Activated T-cell treated with anti-CD3 and anti-CD28 coated beads, Interleukin-2, amount 50 U/mL, for 72 hours (primary cell): ENCODE data around the gene METTL2B. TPM values are rescaled to one million over a fixed set of nuclear protein-coding genes. Genes with fewer than 3 reads are reported as not detected.
"Not testable (repeated sequence)": the region's sequence is repeated elsewhere in the genome, so short reads cannot be mapped to it uniquely, and the experiment has no call there.

ENCODE experiments used
- ATAC-seq, 2 donors: fragments of 150-1000 bp; cut with Tn5 transposase; replicated peaks in 1 of 2; 2 replicates each; pipeline ENCODE4 v1.10.0; 2021; ENCODE audit warnings: moderate library complexity in 2 of 2, mild to moderate bottlenecking in 1 of 2
- DNase-seq, 2 donors: peaks; one replicate each; pipeline ENCODE4 v3.0.0; 2021 to 2022; ENCODE audit warnings: mixed read lengths in 1 of 2
- H3K27ac Mint-ChIP-seq: one replicate; pipeline ENCODE4 v1.8.0; 2022; ENCODE audit warnings: mild to moderate bottlenecking, moderate library complexity, mixed read lengths
- H3K27me3 Mint-ChIP-seq: one replicate; pipeline ENCODE4 v1.8.0; 2022; ENCODE audit warnings: low read depth, mixed read lengths
- H3K36me3 Mint-ChIP-seq, 2 donors: one replicate each; pipeline ENCODE4 v1.8.0; 2022; ENCODE audit warnings: mixed read lengths in 2 of 2, mild to moderate bottlenecking in 1 of 2; ENCODE audit not compliant: insufficient read depth in 2 of 2
- H3K4me1 Mint-ChIP-seq: one replicate; pipeline ENCODE4 v1.8.0; 2022; ENCODE audit warnings: low read depth, mixed read lengths
- H3K4me3 Mint-ChIP-seq, 2 donors: one replicate each; pipeline ENCODE4 v1.8.0; 2022; ENCODE audit warnings: mild to moderate bottlenecking in 2 of 2, mixed read lengths in 2 of 2, moderate library complexity in 2 of 2
- H3K9me3 Mint-ChIP-seq, 2 donors: one replicate each; pipeline ENCODE4 v1.8.0; 2022; ENCODE audit warnings: mixed read lengths in 2 of 2
- total RNA-seq, 2 donors: library from RNA; stranded (reverse); gene quantifications; one replicate each; pipeline ENCODE4 v1.2.3, GENCODE V29; 2022

METTL2B gene
- total RNA-seq, 2 donors from 2014 or later = 33.9 to 35.9 TPM

DNA sequence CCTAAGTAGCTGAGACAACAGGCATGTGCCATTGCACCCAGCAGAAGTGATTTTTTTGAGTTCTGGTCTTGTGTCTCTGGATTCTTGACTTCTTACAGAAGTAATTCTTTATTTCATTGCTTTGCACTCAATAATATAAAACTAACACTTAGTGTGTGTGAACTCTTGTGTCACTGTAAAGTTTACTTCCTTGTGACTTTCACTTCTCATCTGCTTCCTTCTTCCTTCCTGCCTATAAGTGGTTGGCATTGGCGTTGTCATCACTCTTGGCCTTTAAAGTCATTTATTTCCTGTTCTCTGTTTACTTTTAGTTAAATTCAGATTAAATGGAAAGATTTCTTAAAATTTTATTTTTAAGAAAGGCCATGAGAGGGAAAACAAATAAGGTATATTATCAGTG, 66.8 kb downstream of the METTL2B start:
- not testable (repeated sequence) for DNase-seq, H3K9me3 Mint-ChIP-seq, H3K4me3 Mint-ChIP-seq, H3K27ac Mint-ChIP-seq, ATAC-seq, H3K27me3 Mint-ChIP-seq
- Mint-ChIP-seq H3K36me3 (peaks cover 3 to 31% of the 10 kb centered on the region in 2 donors), H3K4me1 (peaks cover 22% of the 10 kb centered on the region)

DNA sequence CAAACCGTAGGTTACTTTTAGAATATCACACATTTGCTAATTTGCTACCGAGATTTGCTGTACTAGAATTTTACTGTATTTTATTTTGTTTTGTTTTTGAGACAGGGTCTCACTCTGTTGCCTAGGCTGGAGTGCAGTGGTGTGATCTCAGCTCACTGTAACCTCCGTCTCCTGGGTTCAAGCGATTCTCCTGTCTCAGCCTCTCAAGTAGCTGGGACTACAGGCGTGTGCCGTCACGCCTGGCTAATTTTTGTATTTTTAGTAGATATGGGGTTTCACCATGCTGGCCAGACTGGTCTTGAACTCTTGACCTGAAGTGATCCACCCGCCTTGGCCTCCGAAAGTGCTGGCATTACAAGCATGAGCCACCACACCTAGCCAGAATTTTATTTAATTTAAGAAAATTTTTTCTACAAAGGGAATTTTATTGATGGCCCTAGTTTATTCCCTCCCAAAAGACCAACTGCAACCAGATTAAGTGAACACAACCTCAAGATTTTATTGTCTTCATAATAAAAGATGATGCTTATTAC, 69.8 kb downstream of the METTL2B start:
- H3K36me3 Mint-ChIP-seq = peaks cover 1 to 23% of the 10 kb centered on the region in 2 donors
- H3K27me3 Mint-ChIP-seq, H3K27ac Mint-ChIP-seq, H3K9me3 Mint-ChIP-seq, DNase-seq, H3K4me3 Mint-ChIP-seq, ATAC-seq: not testable (repeated sequence)
- peaks cover 20% of the 10 kb centered on the region for H3K4me1 Mint-ChIP-seq

DNA sequence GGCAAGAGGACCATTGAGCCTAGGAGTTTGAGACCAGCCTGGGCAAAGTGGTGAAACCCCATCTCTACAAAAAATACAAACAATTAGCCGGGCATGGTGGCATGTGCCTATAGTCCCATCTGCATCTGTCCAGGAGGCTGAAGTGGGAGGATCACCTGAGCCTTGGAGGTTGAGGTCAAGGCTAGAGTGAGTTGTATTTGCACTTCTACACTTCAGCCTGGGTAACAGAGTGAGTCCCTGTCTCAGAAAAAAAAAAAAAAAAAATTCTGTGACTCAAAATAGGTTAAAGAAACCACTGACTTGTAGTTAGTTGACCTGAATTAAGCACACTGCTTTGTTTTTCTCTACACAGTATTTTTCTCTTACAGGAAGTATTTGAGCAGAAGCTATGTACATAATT, 74.4 kb downstream of the METTL2B start:
- DNase-seq = no peak
- Mint-ChIP-seq H3K4me1 (no peaks in the 10 kb centered on the region), H3K4me3 (no peak overlapping the region), H3K27me3 (no peaks in the 10 kb centered on the region), H3K27ac (no peak overlapping the region), H3K9me3 (no peaks in the 10 kb centered on the region), H3K36me3 (peaks cover 0 to 15% of the 10 kb centered on the region in 2 donors)
- peak in 1 of 2 donors; percentile 51 for ATAC-seq

DNA sequence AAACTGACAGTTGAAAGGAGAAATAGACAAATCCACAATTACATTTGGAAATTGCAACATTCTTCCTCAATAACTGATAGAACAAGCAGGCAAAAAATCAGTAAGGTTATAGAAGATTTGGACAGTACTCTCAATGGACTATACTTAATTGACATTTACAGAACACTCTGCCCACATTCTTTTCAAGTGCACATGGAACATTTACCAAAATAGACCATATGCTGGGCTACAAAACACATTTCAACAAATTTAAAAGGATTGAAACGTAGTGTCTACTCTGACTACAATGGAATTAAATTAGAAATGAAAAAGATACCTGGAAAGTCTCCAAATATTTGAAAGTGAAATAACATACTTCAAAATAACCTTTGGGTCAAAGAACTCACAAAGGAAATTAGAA, 77.8 kb downstream of the METTL2B start:
- not testable (repeated sequence) for H3K4me3 Mint-ChIP-seq, H3K4me1 Mint-ChIP-seq, ATAC-seq, DNase-seq, H3K36me3 Mint-ChIP-seq, H3K9me3 Mint-ChIP-seq, H3K27me3 Mint-ChIP-seq, H3K27ac Mint-ChIP-seq

Other genes starting within 250 kb of the METTL2B start
- gene LEP, start 235.5 kb upstream of the METTL2B start, total RNA-seq = not detected
- gene RBM28, start 132.8 kb upstream of the METTL2B start, total RNA-seq = 10 to 100 TPM; 38.9 to 52.3 TPM
- gene PRRT4, start 115.1 kb upstream of the METTL2B start, total RNA-seq = under 1 TPM; 0.14 to 0.70 TPM
- 10 to 100 TPM; 39.5 to 41.3 TPM for gene IMPDH1, start 66.8 kb upstream of the METTL2B start, total RNA-seq
- 10 to 100 TPM; 42.7 to 59.9 TPM for gene HILPDA, start 20.9 kb upstream of the METTL2B start, total RNA-seq
- 1 to 10 TPM; 2.6 to 2.7 TPM for gene GARIN1A, start 195.5 kb downstream of the METTL2B start, total RNA-seq